Measurements from ENCODE around the gene ATP6V1A. TPM values are rescaled to one million over a fixed set of nuclear protein-coding genes. Genes with fewer than 3 reads are reported as not detected.

Gene ATP6V1A
- total RNA-seq, 1 experiment from 2014 or later, result 73.4 TPM

- Histone ChIP-seq H2BK5ac (ENCODE audit: insufficient read length, low read length) (no peak overlapping the region), H2BK12ac (ENCODE audit: insufficient read length, low read depth, low read length) (no peak overlapping the region), H2BK120ac (ENCODE audit: low read depth, low read length, poor library complexity, severe bottlenecking) (no peak overlapping the region), H3T11ph (ENCODE audit: low read length) (no peak overlapping the region), H3K79me1 (ENCODE audit: insufficient read depth, low read depth, low read length, poor library complexity, severe bottlenecking) (no peaks in the 10 kb centered on the region), H3K4me1 (ENCODE audit: insufficient read depth, low read length) (no peaks in the 10 kb centered on the region), H3K9ac (ENCODE audit: extremely low read depth, insufficient read length, low read length) (no peak overlapping the region), H3K27me3 (ENCODE audit: insufficient read depth, low read length) (no peaks in the 10 kb centered on the region), H3K27ac (ENCODE audit: insufficient read length, low read depth, low read length) (no peak overlapping the region), H3K56ac (ENCODE audit: insufficient read length, low read depth, low read length) (no peak overlapping the region), H2AFZ (ENCODE audit: low read length) (no peak overlapping the region), H4K8ac (replicated peaks; ENCODE audit: insufficient read length, low read depth, low read length) (no peak overlapping the region), H4K5ac (ENCODE audit: insufficient read length, low read depth, low read length) (no peak overlapping the region), H2AK5ac (ENCODE audit: insufficient read length, low read length) (no peak overlapping the region), H2BK20ac (ENCODE audit: low read depth, low read length, poor library complexity, severe bottlenecking) (no peak overlapping the region), H4K20me1 (ENCODE audit: control insufficient read depth, insufficient read depth, insufficient read length) (no peaks in the 10 kb centered on the region), H3K4ac (ENCODE audit: low read depth, low read length) (no peak overlapping the region), H3K4me2 (ENCODE audit: insufficient read depth, insufficient read length, low read length) (no peak overlapping the region), H4K91ac (ENCODE audit: insufficient read length, low read depth, low read length) (no peak overlapping the region), H2BK15ac (ENCODE audit: low read depth, low read length) (no peak overlapping the region), H3K23ac (ENCODE audit: insufficient read length, low read depth, low read length) (no peak overlapping the region), H3K23me2 (ENCODE audit: insufficient read length, low read depth, low read length, poor library complexity, severe bottlenecking) (no peaks in the 10 kb centered on the region), H3K14ac (ENCODE audit: insufficient read depth, low read length) (no peak overlapping the region), H3K18ac (ENCODE audit: insufficient read length, low read depth, low read length) (no peak overlapping the region), H3K9me3 (ENCODE audit: control insufficient read depth, low read depth, low read length) (no peaks in the 10 kb centered on the region), H3K79me2 (ENCODE audit: insufficient read depth, low read length) (no peaks in the 10 kb centered on the region)
- Mint-ChIP-seq H3K9me3 (peaks cover 0 to 3% of the 10 kb centered on the region in 2 experiments; a peak in 2 of 5 replicates), H3K4me3 (no peak overlapping the region), H3K4me1 (no peaks in the 10 kb centered on the region), H3K36me3 (ENCODE audit: insufficient read depth in 1 of 3, low read depth in 3 of 3) (no peaks in the 10 kb centered on the region), H3K27ac (no peak overlapping the region), H3K27me3 (ENCODE audit: low read depth) (no peaks in the 10 kb centered on the region)
- DNase-seq, result no peak
- TF ChIP-seq, protein P1, sequence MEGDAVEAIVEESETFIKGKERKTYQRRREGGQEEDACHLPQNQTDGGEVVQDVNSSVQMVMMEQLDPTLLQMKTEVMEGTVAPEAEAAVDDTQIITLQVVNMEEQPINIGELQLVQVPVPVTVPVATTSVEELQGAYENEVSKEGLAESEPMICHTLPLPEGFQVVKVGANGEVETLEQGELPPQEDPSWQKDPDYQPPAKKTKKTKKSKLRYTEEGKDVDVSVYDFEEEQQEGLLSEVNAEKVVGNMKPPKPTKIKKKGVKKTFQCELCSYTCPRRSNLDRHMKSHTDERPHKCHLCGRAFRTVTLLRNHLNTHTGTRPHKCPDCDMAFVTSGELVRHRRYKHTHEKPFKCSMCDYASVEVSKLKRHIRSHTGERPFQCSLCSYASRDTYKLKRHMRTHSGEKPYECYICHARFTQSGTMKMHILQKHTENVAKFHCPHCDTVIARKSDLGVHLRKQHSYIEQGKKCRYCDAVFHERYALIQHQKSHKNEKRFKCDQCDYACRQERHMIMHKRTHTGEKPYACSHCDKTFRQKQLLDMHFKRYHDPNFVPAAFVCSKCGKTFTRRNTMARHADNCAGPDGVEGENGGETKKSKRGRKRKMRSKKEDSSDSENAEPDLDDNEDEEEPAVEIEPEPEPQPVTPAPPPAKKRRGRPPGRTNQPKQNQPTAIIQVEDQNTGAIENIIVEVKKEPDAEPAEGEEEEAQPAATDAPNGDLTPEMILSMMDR (conservative IDR thresholded peaks at IDR 0.05), result no peak
Observed at GRCh38 chr3:113847247-113847646, 100.4 kb downstream of the ATP6V1A start.
